Activated T-cell treated with anti-CD3 and anti-CD28 coated beads for 4 hours (primary cell): ENCODE results near the gene MTCP1.

Experiments
- DNase-seq: peaks from one replicate; pipeline ENCODE4 v3.0.0-alpha.2; 2020

MTCP1 gene, protein sequence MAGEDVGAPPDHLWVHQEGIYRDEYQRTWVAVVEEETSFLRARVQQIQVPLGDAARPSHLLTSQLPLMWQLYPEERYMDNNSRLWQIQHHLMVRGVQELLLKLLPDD

DNA sequence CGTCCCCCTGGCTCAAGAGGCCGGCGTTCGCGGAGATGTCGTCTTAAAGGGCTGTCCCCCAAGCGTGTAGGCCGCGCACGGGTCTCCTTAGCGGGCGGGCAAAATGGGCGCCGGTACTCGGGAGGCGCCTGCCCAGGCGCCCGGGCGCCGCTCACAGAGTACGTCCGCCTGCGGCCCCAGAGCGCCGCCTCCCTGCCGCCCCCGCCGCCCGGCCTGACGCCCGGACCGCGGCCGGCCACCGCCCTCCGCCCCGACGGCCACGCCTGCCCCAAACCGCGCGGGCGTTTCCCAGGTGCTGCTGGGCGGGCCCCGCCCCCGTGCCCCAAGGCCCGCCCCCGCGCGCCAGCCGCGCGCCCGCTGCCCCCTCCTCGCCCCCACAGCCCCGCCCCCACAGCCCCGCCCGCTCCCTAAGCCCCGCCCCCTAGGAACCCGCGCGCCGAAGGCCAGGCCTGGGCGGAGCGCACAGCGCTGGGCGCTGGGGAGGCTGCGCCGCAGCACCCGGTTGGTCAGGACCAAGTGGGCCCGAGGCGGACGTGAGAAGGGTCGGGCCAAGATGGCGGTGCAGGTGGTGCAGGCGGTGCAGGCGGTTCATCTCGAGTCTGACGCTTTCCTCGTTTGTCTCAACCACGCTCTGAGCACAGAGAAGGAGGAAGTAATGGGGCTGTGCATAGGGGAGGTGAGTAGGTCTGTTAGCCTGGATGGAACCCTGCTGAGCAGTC is at the start of gene MTCP1, which contains the start of the genes BRCC3 and CMC4:
Gene MTCP1 (minus strand): TSS at position 162 of the 719 bp plus-strand sequence. CDS start 5,126 bp downstream, outside the sequence.
Gene BRCC3 (plus strand): TSS at position 534 of the 719 bp plus-strand sequence. CDS start 20 bp downstream, at position 554.
Gene CMC4 (minus strand): TSS at position 162 of the 719 bp plus-strand sequence. CDS start 7,113 bp downstream, outside the sequence.
- peak; percentile 51 for DNase-seq

- no peak for DNase-seq
These were observed 44.4 kb upstream of the MTCP1 start for GRCh38 chrX:155115174-155115819.

DNA sequence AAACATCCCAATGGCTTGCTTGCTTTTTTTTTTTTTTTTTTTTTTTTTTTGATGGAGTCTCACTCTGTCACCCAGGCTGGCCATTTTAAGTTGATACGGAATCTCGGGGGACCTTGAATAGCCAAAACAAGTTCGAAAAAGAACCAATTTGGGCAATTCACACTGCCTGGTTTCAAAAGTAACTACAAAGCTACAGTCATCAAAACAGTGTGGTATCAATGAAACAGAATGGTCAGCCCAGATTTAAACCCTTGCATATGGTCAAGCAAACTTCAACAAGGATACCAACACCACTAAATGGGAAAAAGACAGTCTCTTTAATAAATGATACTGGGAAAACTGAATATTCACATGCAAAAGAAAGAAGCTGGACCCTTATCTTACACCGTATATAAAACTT is 42.2 kb upstream of the MTCP1 start:
- no peak for DNase-seq

GRCh38 chrX:155112171-155112570 is 41.2 kb upstream of the MTCP1 start:
- no peak for DNase-seq

DNA sequence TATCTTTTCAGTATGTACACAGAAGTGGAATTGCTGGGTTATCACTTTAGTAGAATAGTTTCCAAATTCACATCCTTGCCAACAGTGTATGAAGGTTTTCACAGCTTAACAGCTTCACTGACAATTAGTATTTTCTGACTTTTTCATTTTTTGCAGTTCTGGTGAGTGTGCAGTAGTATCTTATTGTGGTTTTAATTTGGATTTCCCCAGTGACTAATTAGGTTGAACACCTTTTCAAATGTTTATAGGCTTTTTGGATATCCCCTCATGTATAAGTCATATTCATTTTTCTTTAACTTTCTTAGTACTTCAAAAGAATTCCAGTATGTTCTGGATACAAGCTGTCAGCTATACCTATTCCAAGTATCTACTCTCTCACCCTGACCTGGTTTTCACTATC is 37.5 kb upstream of the MTCP1 start:
- no peak for DNase-seq

GRCh38 chrX:155105919-155106318 is 35.0 kb upstream of the MTCP1 start:
- no peak for DNase-seq

DNA sequence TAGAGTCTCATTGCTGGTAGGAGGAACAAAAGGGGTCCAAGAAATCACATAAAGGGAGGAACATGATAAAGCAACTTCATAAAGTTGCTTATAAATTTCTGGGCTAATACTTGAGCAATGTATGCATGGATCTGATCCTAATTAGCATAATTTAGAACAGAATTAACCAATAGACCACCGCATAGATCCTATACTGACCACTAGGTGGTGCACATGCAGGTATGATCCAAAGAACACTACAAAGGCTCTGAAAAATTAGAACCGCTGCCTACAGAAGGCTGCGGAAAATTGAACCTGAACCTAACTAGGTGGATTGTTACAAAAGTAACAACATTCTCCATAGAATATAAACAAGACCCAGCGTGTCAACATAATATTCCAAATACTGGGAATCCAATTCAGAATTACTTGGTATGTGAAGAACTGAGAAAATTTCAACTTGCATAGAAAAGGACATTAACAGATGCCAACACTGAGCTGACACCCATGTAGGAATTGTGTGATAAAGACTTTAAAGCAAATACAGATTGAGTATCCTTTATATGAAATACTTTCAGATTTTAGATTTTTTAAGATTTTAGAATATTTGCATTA is 23.6 kb upstream of the MTCP1 start:
- no peak for DNase-seq

GRCh38 chrX:155086961-155087735 is 16.2 kb upstream of the MTCP1 start:
- DNase-seq = no peak

DNA sequence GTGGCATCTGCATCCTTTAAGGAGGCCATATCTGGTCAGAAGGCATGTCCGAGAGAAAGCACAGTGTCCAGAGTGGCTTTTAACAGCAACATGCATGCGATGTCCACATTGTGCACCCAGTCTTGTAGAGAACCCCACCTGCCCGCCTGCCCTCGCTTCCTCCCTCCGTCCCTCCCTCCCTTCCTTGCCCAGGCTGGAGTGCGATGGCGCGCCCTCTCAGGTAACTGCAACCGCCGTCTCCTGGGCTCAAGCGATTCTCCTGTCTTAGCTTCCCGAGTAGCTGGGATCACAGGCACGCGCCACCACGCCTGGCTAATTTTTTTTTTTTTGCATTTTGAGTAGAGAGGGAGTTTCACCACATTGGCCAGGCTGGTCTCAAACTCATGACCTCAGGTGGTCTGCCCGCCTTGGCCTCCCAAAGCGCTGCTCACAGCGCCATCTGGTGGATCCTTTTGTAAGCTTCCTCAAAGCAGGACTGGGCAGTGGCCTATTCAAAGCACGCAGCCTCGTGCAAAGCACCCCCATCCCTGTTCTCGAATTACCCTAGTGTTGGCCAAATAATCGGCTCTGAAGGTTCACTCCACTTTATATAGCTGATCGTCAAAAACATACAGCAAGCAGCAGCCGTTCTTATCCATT is 15.4 kb upstream of the MTCP1 start:
- DNase-seq = peak; percentile 14

GRCh38 chrX:155071694-155072280 is 851 bp upstream of the MTCP1 start:
- no peak for DNase-seq

DNA sequence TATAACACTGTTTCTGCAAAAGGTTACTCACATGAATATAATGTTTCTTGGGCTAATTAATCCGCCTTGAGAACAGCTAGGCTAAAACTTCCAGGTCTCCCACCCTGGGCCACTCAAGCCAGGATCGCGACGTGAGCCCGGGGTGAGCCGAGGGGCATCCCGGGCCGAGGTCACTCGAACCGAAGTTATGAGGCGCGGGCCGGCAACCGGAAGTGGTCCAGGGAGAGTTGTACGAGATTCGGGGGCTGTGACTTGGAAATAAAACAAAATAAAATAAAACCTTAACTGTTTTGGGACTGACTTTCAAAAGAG is 317 bp downstream of the MTCP1 start:
- DNase-seq = no peak

- DNase-seq = no peak
These were observed 898 bp downstream of the MTCP1 start for GRCh38 chrX:155070038-155070437.

DNA sequence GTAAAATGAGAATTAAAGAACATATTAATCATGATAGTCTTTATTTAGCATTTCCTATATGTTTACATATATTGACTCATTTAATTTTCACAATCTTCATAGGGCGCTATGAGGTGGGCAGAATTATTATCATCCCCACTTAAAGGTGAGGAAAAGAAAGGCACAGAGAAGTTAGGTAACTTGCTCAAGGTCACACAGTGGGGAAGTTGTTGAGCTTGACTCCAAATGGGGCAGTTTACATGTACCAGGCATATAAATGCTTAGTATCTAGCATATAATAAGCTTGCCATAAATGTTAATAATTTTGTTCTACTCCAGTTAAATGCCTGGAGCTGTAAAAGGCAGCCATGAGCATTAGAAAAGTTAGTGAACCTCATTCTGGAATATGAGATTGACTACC is 1.5 kb downstream of the MTCP1 start:
- no peak for DNase-seq

- DNase-seq = no peak
These were observed 2.8 kb downstream of the MTCP1 start for GRCh38 chrX:155068165-155068564.

- DNase-seq = no peak
These were observed 5.8 kb downstream of the MTCP1 start for GRCh38 chrX:155065035-155065734.

DNA sequence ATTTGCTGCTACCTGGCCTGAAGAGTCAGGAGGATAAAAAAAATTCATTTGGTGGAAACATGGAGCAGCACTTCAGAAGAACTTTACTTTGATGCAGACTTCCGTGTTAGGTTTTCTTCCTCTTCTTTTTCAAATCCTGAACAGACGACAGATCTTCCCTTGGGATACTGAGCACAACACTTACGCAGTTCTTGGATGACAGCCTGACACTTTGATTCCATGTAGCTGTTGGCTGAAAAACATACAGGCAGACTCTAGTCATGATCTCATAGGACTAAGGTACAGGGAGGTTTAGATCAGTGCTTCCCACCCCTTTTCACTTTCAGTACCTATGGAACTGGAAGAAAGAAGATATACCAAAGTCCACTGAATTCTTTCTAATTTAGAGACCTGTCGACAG is 9.2 kb downstream of the MTCP1 start:
- DNase-seq = no peak

- DNase-seq = peak; percentile 22
These were observed 13.8 kb downstream of the MTCP1 start for GRCh38 chrX:155056877-155057792.

GRCh38 chrX:155056471-155056870 is 14.5 kb downstream of the MTCP1 start:
- DNase-seq = no peak

DNA sequence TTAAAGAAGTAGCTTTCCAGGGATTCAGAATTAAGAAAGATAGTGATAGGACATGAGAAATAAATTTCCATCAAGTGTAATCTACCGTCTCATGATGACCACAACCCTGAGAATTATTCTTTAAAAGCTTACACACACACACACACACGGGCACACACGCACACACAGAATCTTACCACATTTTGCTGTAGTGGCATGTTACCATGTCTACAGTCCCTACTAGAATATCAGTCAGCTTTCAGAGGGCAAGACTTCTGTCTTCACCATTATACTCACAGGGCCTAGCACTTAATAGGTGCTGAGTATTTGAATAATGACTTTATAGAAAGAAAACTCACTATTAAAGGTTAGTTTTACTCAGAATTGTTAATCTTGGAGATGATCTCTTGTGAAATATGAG is 15.4 kb downstream of the MTCP1 start:
- DNase-seq = no peak

DNA sequence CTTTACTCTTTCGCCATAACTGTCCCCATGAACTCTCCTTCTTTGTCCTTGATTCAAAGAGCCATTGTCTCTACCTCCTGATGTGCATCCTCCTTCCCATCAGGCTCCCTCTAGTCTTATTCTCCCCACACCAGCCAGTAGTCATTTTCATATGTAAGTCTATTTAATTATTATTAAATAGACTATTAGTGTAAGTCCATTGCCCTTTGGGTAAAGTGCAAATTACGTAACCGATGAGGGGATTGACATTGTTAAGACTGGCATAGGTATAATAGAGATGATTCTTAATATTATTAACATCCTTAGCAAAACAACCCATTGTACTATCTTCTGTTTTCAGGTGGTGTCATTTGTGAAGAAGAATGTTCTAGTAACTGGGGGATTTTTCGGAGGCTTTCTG is 16.7 kb downstream of the MTCP1 start:
- DNase-seq = no peak
